HG03460 (cell line): ENCODE measurements around the gene TADA3.

Experiments used
- ATAC-seq: cut with Tn5 transposase; IDR thresholded peaks from one replicate; pipeline ENCODE4 v1.9.1; 2021; ENCODE audit not compliant: unreplicated experiment

TADA3 gene

DNA sequence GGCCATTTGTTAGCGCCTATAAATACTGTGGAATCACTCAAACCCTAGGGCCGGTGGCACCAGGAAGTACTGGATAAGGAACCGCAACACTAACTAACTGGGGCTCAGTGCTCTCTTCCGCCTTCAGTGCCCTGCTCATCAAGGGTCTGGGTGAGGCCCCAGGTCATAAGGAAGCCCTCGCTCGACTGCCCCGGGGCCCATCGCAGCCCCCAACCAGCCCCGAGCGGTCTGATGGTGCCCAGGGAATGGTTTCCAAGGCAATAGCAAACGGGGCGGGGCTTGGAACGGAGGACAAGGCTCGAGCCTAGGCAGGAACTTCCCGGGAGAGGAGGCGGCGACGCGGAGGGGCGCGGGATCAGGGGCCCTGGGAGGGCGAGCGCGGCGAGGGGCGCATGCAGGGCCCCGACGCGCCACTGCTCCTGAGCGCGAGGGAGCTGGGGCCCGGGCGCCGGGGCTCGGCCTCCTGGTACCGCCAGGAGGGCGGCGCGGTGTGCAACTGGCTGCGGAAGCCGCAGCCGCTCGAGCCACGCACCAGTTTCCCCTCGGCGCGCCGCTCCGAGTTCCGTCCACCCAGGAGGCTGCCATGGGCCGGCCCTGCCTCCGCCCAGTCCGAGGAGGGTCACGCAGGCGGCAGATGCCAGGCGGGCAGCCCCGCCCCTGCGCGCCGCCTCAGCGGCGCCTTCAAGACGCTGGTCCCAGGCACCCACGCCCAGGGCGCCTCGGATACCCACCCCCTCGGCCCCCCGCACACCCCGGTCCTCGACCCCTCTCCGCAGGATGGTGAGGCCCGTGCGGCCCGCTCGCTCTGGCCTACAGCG, 17.6 kb upstream of the TADA3 start, which contains the start of gene TTLL3:
TSS of gene TTLL3 (plus strand) at position 648 of the 818 bp plus-strand sequence. CDS start 400 bp downstream, outside the sequence.
- ATAC-seq = peak; percentile 45

DNA sequence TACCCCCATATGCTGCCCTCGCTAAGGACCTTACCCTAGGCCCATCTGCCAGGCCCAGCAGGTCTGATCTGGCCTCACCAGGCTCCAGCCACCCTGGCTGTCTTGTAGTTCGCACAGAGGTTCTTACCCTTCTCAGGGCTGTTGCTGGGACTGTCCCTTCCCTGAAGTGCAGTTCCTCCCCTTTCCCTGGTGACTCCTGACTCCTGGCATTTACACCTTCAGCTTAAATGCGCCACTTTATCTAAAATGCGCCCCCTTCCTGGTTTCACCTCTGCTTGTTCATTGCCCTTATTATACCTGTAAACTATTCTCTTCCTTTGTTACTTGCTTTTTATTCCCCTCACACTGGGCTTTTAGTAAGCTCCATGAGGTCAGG, 17.0 kb upstream of the TADA3 start:
- no peak for ATAC-seq

DNA sequence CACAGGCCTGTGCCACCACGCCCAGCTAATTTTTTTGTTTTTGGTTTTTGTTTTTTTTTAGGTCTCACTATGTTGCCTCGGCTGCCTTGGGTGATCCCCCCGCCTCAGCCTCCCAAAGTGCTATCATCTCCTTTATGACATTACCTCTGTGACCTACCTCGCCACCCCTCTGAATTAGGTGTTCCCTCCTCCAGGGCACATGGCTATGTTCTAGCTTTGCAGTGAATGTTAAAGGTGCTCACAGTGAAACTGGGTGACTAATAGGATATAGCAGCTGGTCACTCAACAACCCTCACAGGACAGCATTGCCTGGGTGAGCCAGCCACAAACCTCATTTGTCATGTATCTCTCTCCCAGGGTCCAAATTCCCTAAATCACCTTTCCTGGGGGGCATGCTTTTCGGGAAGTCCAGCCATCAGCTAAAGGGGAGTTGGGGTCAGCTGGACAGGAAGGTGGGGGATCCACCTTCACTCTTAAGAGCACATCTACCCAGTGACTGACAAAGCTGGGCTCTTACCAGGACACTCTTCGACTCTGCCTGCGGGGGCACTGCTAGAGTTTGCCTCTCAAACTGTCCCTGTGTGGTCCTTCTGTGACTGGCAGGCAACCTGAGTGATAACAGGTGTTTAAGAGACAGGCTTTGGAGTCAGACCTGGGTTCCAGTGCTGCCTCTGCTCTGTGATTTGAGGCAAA, 16.2 kb upstream of the TADA3 start:
- peak; percentile 49 for ATAC-seq

DNA sequence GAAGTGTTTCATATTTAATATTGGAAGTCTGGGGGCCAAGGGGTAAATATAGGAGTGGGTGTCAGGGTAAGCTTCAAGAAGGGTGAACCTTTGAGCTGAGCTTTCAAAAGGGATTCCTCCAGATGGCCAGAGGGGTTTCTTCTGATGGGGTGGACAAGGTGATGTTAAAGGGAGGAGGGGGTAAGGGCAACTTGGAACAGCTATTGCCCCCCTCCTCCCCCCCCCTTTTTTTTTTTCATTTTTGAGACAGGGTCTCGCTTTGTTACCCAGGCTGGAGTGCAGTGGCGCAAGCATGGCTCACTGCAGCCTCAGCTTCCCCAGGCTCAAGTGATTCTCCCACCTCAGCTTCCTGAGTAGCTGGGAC, 15.7 kb upstream of the TADA3 start:
- no peak for ATAC-seq

DNA sequence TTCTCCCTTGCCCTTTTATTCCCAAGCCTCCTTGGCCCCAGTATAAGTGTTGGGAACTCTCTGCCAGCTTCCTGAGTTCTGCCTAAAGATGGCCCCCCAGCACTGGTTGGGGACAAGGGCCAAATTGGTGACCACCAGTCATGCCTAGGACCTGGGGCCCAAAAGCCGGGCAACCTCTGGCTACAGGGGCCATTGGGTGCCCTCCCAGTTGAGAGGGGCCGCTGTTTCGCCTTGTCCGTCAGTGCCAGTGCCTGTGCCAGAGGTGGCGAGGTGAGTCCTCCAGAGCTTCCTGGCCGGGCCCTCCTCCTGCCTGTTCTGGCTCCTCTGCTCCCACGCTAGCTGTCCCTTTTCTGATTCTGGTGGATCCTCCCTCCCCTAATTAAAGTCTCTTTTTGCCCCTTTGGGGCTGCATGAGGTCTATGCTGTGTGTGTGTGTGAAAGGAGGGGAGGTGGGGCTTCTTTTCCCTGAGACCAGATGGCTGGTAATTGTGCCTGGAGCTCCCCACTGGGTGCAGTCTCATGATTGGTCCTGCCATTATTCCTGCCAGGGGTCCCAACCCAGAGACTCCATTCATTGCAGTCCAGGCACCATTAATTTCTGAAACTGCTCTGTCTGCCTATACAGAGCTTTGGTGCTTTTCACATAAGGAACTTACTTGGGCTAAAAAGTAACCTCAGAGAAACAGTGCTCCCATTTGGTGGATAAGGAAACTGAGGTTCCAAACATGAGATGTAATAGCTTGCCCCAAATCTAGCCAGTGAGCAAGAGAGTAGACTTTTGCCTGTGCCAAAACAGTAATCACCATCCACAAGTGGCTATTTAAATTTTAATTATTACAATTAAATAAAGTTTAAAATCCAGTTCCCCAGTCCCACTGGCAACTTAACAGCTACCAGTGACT, 14.7 kb upstream of the TADA3 start:
- no peak for ATAC-seq

DNA sequence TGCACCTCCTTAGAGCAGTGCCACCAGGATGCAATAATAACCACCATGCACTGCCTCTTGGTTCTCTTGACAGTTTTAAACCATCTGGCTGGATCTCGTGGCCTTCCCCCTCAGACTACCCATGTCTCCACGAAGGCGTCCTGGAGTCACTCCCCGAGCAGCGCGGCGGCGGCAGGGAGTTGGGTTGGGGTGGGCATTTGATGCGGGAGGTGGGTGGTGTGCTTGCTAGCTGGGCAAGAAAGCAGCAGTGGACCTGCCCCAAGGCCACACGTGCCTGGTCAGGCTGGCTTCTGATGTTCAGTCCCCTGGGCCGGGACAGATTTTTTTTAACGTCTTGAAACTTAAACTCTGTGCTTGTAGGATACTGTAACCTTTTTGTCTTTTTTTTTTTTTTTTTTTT, 13.9 kb upstream of the TADA3 start:
- no peak for ATAC-seq

DNA sequence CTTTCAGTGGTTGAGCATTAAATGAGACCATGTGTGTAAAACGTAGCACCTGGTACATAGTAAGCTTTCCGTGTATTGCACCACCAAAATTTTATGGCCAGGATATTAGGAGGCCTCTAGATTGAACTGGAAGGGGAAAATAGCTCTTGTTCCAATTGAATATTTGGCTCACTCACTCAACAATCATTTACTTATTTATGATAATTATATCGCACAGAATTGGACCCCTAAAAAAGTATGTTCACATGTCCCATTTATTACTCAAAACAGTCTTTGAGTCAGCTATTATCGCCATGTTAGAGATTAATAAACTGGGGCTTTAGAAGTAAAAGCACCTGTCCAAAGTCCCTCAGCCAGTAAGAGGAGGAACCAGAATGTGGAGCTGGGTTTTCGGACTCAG, 12.7 kb upstream of the TADA3 start:
- ATAC-seq = no peak

DNA sequence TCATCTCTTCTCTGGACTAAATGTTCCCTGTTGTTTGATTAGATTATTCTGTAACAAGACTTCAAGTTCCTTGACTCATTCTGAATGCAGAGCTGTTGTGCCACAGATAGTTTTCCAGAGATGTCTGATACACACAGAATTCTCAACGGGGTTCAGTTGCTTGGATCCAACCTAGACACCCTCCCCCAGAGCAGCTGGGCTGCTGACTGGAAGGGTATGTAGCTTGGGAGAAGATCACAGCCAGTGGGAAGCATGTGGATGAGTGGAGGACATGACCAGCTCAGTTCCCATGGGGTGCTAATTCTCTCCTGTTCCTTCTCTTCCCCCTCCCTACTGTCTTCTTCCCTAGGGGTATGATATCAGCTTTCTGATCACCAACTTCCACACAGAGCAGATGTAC, 11.2 kb upstream of the TADA3 start:
- ATAC-seq = no peak

DNA sequence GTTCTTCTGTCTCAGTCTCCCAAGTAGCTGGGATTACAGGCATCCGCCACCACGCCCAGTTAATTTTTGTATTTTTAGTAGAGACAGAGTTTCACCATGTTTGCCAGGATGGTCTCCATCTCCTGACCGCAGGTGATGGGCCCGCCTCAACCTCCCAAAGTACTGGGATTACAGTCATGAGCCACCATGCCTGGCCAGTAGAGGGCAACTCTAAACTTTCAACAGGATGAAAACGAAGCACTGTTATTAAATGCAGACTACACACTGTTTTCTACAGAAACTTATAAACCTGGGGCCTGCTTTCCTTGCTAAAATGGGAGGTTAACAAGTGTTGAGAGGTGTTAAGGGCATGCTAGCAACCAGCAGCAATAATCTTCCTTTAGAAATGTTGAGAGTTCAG, 8.3 kb upstream of the TADA3 start:
- no peak for ATAC-seq

DNA sequence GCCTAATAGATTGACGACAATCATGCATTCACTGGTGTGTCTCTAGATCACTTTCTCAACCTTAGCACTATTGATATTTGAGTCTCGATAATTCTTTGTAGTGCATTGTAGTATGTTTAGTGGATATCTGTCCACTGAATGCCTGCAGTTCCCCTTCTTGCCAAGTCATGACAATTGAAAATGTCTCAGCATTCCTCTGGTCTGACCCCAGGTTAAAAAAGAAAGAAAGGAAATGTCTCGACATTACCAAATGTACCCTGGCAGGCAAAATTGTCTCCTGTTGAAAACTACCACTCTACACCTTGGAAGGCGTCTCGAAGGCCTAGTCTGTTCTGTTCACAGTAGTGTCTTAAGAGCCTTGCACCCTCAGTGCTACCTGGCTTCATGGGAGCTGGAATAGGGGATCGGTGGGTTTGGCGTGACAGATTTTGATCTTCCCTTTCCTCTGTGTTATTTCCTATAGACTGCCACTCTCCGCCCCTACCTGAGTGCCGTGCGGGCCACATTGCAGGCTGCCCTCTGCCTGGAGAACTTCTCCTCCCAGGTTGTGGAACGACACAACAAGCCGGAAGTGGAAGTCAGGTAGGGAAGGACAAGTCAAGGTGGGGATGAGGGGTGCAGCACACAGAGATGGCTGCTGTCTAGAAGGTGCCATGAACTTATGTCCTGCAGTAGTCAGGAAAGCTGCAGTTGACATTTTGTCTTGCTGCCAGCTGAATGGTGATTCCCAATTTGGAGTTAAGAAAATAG, 5.1 kb upstream of the TADA3 start:
- no peak for ATAC-seq

DNA sequence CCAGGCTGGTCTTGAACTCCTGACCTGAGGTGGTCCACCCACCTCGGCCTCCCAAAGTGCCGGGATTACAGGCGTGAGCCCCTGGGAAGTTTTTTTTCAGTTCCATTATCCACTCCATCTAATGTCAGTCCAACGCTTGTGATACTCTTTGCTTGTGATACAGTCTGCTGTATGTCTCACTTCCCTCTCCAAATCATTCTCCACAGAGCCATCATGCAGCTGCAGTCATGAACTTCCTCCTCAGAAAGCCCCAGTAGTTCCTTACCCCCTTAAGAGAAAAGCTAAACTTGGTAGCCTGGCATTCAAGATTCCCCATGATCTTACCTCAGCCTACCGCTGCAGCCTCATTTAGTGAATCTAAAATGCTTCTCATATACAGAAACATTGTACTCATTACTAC, 2.9 kb upstream of the TADA3 start:
- no peak for ATAC-seq

DNA sequence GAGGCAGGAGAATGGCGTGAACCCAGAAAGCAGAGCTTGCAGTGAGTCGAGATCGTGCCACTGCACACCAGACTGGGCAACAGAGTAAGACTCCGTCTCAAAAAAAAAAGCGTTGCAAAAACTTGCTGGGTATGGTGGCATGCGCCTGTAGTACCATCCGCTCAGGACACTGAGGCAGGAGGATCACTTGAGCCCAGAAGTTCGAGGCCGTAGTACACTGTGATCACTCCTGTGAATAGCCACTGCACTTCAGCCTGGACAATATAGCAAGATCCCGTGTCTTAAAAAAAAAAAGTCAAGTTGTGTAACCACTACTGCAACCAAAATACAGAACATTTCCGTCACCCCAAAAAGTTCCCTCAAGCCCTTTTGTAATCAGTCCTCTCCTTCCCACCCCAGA, 2.1 kb upstream of the TADA3 start:
- ATAC-seq = no peak

DNA sequence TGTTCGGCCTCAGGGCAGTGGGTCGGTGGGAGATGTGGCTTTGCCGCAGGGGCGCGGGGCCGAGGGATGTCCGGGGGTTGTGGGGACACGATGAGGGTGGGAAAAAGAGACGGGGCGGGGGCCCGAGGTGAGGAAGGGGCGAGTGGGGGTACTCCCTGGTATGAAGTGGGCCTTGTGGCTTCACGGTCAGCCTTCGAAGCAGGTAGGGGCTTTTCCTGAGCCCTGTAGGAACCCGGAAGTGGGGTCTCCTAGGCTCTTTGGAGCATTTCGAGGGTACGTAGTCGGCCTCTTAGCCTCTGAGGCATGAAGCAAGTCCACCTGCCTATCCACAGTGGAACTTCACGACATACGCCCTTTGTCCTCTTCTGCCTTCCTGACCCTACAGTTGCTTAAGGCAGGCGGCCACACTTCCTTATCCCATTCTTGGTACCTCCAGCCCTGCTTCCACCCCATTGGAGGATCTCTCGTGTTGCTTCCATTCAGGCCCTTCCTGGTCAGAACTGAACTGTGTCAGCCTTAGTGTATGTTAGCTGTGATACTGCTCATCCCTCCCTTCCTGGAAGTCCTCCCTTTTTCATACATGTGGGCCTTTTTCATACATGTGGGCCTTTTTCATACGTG, 998 bp upstream of the TADA3 start:
- no peak for ATAC-seq

DNA sequence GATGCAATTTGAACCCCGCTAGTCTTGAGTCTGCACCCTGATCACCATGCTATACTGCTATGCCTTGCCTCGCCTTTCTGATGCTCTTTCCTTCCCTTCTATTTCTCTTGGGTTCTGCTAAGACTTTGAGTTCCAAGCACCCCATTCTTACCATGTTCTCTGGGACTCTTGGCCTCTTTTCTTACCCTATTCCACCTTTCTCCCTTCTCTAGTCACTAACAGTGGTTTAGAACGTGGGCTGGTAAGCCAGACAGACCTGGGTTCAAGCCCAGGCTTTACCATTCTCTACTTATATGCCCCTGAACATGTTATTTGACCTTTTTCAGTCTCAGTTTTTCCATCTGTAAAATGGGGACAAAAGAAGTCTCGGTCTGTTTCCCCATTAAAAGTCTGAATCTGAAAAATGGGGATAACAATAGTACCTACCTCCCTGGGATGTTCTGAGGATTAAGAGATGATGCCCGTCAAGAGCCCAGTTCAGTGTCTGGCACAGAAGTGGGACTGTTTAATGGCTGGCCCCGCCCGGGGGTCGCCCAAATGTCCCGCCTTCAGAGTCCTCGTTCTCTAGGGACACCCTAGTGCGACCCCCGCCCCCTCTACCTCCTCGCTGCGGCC, 376 bp downstream of the TADA3 start:
- no peak for ATAC-seq

DNA sequence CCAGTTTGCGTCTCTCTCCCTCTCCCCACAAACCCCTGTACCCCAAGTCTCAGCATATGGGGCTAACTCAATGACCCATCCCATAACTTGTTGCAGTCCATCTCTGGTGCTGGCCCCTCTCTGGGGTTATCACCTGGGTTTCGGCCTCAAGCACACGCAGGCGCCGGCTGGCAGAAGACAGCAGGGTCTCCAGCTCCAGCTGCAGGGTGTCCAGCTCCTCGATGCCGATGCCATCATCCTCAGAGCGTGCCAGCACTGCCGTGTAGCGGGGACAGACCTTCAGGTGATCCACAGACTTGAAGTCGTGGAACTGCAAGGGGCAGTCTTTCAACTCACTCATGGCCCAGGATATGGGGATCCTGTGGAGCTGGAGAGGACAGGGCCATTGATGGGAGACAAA, 1.1 kb downstream of the TADA3 start:
- ATAC-seq = no peak

DNA sequence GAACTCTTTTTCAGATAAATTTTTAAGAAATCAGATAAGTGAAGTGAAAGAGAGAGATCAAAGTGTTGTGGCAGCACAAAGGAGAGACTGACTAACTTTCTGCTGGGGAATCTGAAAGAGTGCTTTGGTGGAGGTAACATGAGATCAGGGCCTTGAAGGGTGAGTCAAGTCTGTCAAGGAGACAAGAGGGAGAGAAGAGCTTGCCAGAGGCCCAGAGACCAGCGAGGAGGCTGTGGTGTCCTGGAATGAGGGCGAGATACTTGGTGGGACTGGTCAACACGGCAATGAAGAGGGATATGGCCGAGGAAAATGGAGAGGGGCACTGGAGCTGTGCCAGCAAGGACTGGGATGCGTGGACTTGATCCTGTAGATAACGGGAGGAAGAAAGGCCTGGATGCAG, 4.6 kb downstream of the TADA3 start:
- ATAC-seq = no peak

DNA sequence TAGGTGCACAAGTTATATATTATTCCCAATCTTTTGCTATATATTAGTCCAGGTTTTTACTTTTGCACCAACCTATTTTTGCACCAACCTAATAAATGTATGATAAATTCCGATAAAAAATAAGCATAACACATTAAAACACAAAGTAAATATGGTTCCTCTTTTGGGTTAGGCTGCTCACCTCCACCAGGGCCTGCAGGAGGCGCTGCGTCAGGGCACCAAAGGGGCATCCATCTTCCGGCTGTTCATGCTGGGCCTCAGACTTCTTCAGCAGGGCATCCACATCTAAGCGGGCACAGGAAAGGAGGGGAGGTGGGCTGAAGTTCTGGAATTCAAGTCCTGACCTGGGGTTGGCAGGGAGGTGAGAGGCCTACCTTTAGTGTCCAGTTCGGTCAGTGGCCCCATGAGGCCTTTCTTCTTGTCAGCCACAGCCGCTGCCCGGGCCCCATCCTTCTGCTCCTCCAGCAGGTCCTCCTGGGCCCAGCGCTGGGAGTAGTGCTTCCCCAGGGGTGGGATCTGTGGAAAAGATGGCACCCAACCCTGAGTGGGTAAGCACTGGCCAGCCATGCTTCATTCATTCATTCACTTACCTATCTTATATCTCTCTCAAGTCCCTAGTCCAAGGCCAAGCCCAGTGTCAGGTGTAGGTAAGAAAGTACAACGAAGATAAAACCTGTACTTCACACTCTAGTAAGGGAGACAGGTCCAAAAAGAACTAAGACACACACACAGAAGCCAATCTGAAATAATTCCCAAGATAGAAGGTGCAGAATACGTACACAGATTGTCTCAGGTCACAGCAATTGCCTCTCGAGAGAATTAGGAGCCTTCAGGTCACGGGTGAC, 5.2 kb downstream of the TADA3 start:
- ATAC-seq = no peak

DNA sequence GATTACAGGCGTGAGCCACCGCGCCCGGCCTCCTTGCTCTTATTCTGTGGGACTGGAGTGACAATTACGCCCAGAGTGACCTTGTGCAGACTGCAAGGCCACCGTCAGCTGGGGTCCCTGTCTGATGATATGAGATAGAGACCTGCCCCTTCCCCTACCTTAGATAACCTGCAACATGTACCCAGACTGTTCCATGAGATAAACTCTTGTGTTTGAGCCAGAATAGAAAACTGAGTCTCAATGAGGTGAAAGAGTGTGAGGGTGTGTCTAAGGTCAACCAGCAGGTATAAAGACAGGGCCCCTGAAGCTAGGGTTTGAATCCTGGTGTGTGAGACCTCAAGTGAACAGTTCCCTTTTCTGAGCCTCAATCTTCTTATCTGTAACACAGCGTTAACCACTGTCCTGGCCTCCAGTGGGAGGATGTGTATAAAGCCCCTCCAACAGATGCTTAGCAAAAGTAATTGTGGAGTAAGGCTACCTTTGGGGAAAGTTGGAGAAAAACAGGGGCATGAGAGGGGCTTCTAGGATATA, 6.0 kb downstream of the TADA3 start:
- no peak for ATAC-seq

DNA sequence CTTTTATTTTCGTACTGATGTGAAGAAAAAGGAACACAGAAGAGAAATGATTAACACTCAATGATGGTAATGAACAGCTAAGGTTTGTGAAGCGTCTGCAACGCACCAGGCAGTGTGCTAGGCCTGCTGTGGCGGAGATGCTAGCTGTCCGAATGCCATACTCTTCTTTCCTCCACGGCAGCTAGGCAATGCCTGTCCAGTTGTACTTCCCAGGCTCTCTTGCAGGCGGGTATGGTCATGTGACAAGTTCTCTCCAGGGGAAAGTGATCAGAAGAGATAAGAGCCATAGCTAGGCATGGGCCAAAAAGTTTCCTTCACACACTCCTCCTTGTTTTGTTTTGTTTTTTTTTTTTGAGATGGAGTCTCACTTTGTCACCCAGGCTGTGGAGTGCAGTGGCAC, 6.7 kb downstream of the TADA3 start:
- no peak for ATAC-seq
